BLaER1 (cell line): ENCODE results near the gene PIP5K1B.
A peak's percentile ranks its signal among the peaks of the same experiment; 100 is the strongest.
"Not testable (repeated sequence)": the region's sequence is repeated elsewhere in the genome, so short reads cannot be mapped to it uniquely, and the experiment has no call there.

Experiments
- H3K27ac ChIP-seq: shearing (Covaris generic); formaldehyde crosslinking; 2 replicates; pipeline ENCODE4 v1.8.1; 2022
- H3K27me3 ChIP-seq: shearing (Covaris generic); formaldehyde crosslinking; 2 replicates; pipeline ENCODE4 v1.8.1; 2022
- H3K36me3 ChIP-seq: shearing (Covaris generic); formaldehyde crosslinking; 2 replicates; pipeline ENCODE4 v1.8.1; 2022
- H3K4me1 ChIP-seq: shearing (Covaris generic); formaldehyde crosslinking; 2 replicates; pipeline ENCODE4 v1.8.1; 2022
- H3K4me2 ChIP-seq: shearing (Covaris generic); formaldehyde crosslinking; 2 replicates; pipeline ENCODE4 v1.8.1; 2022
- H3K4me3 ChIP-seq: shearing (Covaris generic); formaldehyde crosslinking; 2 replicates; pipeline ENCODE4 v1.8.1; 2022
- H3K9ac ChIP-seq: shearing (Covaris generic); formaldehyde crosslinking; 2 replicates; pipeline ENCODE4 v1.8.1; 2022
- H3K9me3 ChIP-seq: shearing (Covaris generic); formaldehyde crosslinking; 2 replicates; pipeline ENCODE4 v1.8.1; 2022
- H4K20me1 ChIP-seq: shearing (Covaris generic); formaldehyde crosslinking; 2 replicates; pipeline ENCODE4 v1.8.1; 2022
- Cebpa-rat ChIP-seq: shearing (Covaris generic); IDR thresholded peaks from 2 replicates; pipeline ENCODE4 v1.8.1; 2022

PIP5K1B gene

GRCh38 chr9:69047371-69047770 is 342.3 kb downstream of the PIP5K1B start:
- peak overlapping the region; percentile 72 for H3K27ac ChIP-seq
- H3K9me3 ChIP-seq, result no peaks in the 10 kb centered on the region
- H4K20me1 ChIP-seq, result peaks cover 39% of the 10 kb centered on the region
- peak overlapping the region; percentile 48; the same call in 1 of the 2 replicates for H3K9ac ChIP-seq
- no peak for TF ChIP-seq Cebpa-rat
- H3K4me2 ChIP-seq, result peak overlapping the region; percentile 65
- H3K4me1 ChIP-seq, result peaks cover 38% of the 10 kb centered on the region
- H3K36me3 ChIP-seq, result peaks cover 77% of the 10 kb centered on the region
- no peaks in the 10 kb centered on the region for H3K27me3 ChIP-seq
- no peak overlapping the region for H3K4me3 ChIP-seq

- Histone ChIP-seq H4K20me1 (peaks cover 31% of the 10 kb centered on the region; the same call in 1 of the 2 replicates), H3K4me3 (no peak overlapping the region), H3K4me2 (no peak overlapping the region), H3K27me3 (no peaks in the 10 kb centered on the region), H3K9me3 (no peaks in the 10 kb centered on the region), H3K9ac (no peak overlapping the region), H3K4me1 (peaks cover 38% of the 10 kb centered on the region), H3K36me3 (peaks cover 85% of the 10 kb centered on the region), H3K27ac (no peak overlapping the region)
- TF ChIP-seq Cebpa-rat, result no peak
These were observed 344.1 kb downstream of the PIP5K1B start for GRCh38 chr9:69049094-69049493.

- not testable (repeated sequence) for H3K4me2 ChIP-seq, H3K9me3 ChIP-seq, H3K4me3 ChIP-seq, H3K27ac ChIP-seq, H3K9ac ChIP-seq, H3K27me3 ChIP-seq
- peaks cover 19% of the 10 kb centered on the region; the same call in 1 of the 2 replicates for H4K20me1 ChIP-seq
- H3K36me3 ChIP-seq, result peaks cover 92% of the 10 kb centered on the region
- peaks cover 20% of the 10 kb centered on the region for H3K4me1 ChIP-seq
These were observed 345.9 kb downstream of the PIP5K1B start for GRCh38 chr9:69050936-69051335.

- no peak for TF ChIP-seq Cebpa-rat
- Histone ChIP-seq H3K9me3 (0 out of 2 replicates have a peak, but pooled peaks cover 5% of the 10 kb centered on the region), H3K4me3 (no peak overlapping the region), H3K4me2 (no peak overlapping the region), H3K4me1 (no peaks in the 10 kb centered on the region), H3K27me3 (no peaks in the 10 kb centered on the region), H3K9ac (no peak overlapping the region), H3K27ac (no peak overlapping the region), H3K36me3 (peaks cover 90% of the 10 kb centered on the region), H4K20me1 (0 out of 2 replicates have a peak, but pooled peaks cover 10% of the 10 kb centered on the region)
These were observed 349.9 kb downstream of the PIP5K1B start for GRCh38 chr9:69054989-69055388.

- 0 out of 2 replicates have a peak, but pooled peaks cover 15% of the 10 kb centered on the region for H4K20me1 ChIP-seq
- peaks cover 9% of the 10 kb centered on the region for H3K4me1 ChIP-seq
- H3K4me2 ChIP-seq, result no peak overlapping the region
- TF ChIP-seq Cebpa-rat, result no peak
- no peak overlapping the region for H3K4me3 ChIP-seq
- H3K27me3 ChIP-seq, result no peaks in the 10 kb centered on the region
- no peak overlapping the region for H3K9ac ChIP-seq
- H3K9me3 ChIP-seq, result 0 out of 2 replicates have a peak, but pooled peaks cover 5% of the 10 kb centered on the region
- H3K36me3 ChIP-seq, result peaks cover 91% of the 10 kb centered on the region
- no peak overlapping the region for H3K27ac ChIP-seq
These were observed 351.3 kb downstream of the PIP5K1B start for GRCh38 chr9:69056191-69056815.

- Histone ChIP-seq H3K36me3 (peaks cover 78% of the 10 kb centered on the region), H3K27ac (no peak overlapping the region), H3K4me2 (no peak overlapping the region), H3K9me3 (0 out of 2 replicates have a peak, but pooled peaks cover 5% of the 10 kb centered on the region), H4K20me1 (0 out of 2 replicates have a peak, but pooled peaks cover 15% of the 10 kb centered on the region), H3K9ac (no peak overlapping the region), H3K4me3 (no peak overlapping the region), H3K4me1 (peaks cover 9% of the 10 kb centered on the region), H3K27me3 (no peaks in the 10 kb centered on the region)
- TF ChIP-seq Cebpa-rat, result no peak
These were observed 353.1 kb downstream of the PIP5K1B start for GRCh38 chr9:69058101-69058500.
